GM18858 (cell line): ENCODE data around the gene CDY2A.
"Not testable (repeated sequence)": the region's sequence is repeated elsewhere in the genome, so short reads cannot be mapped to it uniquely, and the experiment has no call there.

Source experiments
- ATAC-seq: cut with Tn5 transposase; IDR thresholded peaks from one replicate; pipeline ENCODE4 v1.9.1; 2021; ENCODE audit not compliant: unreplicated experiment

Gene CDY2A

GRCh38 chrY:18025487-18025886, at the start of gene CDY2A:
CDY2A (plus strand) TSS chrY:18025787; CDS start chrY:18026115, 328 bp downstream.
- not testable (repeated sequence) for ATAC-seq

GRCh38 chrY:17997586-17997985, 28.0 kb upstream of the CDY2A start:
- not testable (repeated sequence) for ATAC-seq

- not testable (repeated sequence) for ATAC-seq
Measured at GRCh38 chrY:17998266-17998665, 27.3 kb upstream of the CDY2A start.

- ATAC-seq, result not testable (repeated sequence)
Measured at GRCh38 chrY:18023897-18024296, 1.7 kb upstream of the CDY2A start.

GRCh38 chrY:18028845-18029244, 3.3 kb downstream of the CDY2A start:
- not testable (repeated sequence) for ATAC-seq

GRCh38 chrY:18030178-18030577, 4.6 kb downstream of the CDY2A start:
- not testable (repeated sequence) for ATAC-seq

- not testable (repeated sequence) for ATAC-seq
Measured at GRCh38 chrY:18034100-18034814, 8.7 kb downstream of the CDY2A start.

GRCh38 chrY:18034864-18035263, 9.3 kb downstream of the CDY2A start:
- ATAC-seq, result not testable (repeated sequence)

GRCh38 chrY:18044990-18045389, 19.4 kb downstream of the CDY2A start:
- not testable (repeated sequence) for ATAC-seq

- not testable (repeated sequence) for ATAC-seq
Measured at GRCh38 chrY:18048149-18049040, 22.8 kb downstream of the CDY2A start.

GRCh38 chrY:18049061-18049460, 23.5 kb downstream of the CDY2A start:
- not testable (repeated sequence) for ATAC-seq

GRCh38 chrY:18056473-18056872, 30.9 kb downstream of the CDY2A start:
- ATAC-seq, result not testable (repeated sequence)

- not testable (repeated sequence) for ATAC-seq
Measured at GRCh38 chrY:18073464-18073863, 47.9 kb downstream of the CDY2A start.
